Measurements from ENCODE around the gene ADAMTSL3. TPM values are rescaled to one million over a fixed set of nuclear protein-coding genes. Genes with fewer than 3 reads are reported as not detected.

ADAMTSL3 gene
- total and polyA plus RNA-seq, 3 experiments from 2014 or later = not detected

DNA sequence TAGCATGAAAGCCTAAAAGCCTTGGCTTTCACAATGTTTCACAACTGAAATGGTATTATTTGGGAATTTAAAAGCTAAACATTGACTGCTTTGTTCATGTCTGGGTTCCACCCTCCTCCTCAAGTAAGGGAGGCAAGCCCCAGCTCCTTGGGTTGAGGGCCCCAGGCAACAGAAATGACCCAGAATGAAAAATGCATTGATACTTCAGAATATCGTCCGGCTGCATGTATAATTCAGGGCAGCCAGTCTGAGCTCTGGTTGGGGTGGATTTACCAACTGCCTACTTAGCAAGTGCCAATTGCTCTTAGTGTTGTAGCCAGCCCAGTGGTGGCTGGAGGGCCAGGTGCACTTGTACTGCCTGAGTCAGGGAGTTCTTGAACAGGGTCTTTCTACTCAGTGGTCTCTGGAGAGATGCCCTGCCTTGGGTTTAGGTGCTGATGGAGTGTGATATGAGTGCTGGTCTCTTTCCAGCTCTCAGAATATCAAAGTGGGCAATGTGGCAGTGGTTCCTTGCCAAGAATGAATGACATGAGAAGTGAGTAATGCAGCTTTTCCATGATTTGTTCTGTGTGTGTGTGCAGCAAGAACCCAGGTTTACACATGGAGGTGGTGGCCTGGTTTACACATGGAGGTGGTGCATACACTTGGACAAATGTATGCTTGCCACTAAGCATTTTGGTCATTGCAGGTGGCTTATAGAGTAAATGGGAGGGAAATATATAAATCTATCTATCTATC is 40.9 kb upstream of the ADAMTSL3 start:
- Histone ChIP-seq H3K27ac (ENCODE audit: low read depth, low read length) (no peak overlapping the region), H3K36me3 (ENCODE audit: insufficient read depth, low read length) (no peaks in the 10 kb centered on the region), H3K4me3 (ENCODE audit: low read length) (no peak overlapping the region), H3K27me3 (ENCODE audit: insufficient read depth, low read length, poor library complexity, severe bottlenecking) (no peaks in the 10 kb centered on the region), H3K4me1 (ENCODE audit: insufficient read depth, low read length) (no peaks in the 10 kb centered on the region), H3K9me3 (ENCODE audit: low read length) (no peaks in the 10 kb centered on the region)
- Mint-ChIP-seq H3K27me3 (no peaks in the 10 kb centered on the region), H3K4me3 (no peak overlapping the region), H3K27ac (peak overlapping the region in 1 of 8 donors; percentile 19), H3K36me3 (no peaks in the 10 kb centered on the region), H3K4me1 (no peaks in the 10 kb centered on the region), H3K9me3 (peaks cover 0 to 8% (median 0%) of the 10 kb centered on the region in 5 donors)
- CTCF ChIA-PET = no interaction called here
- no peak for DNase-seq
- POLR2A ChIA-PET = no interaction called here

DNA sequence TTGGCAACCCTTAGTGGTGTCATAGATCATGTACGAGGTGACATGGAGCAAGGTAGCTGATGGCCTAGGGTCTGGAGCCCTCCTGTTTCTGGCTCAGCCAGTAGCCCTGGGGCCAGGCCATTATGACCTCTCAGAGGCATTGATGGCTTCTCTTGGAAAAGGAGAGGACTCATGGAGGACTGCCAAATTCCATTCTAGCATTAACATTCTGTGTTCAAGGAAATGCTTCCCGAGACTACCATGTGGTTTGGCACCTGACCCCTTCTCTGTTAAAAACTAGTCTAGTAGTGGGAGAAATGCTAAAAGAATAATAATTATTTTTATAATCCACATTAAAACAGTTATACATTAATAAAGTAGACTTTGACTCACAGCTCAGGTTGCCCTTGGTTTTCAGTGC is 40.2 kb upstream of the ADAMTSL3 start:
- no peaks in the 10 kb centered on the region for H3K27me3 ChIP-seq (ENCODE audit: insufficient read depth, low read length, poor library complexity, severe bottlenecking)
- Mint-ChIP-seq H3K27ac (no peak overlapping the region), H3K36me3 (no peaks in the 10 kb centered on the region), H3K4me3 (no peak overlapping the region), H3K27me3 (no peaks in the 10 kb centered on the region), H3K9me3 (peaks cover 0 to 7% (median 0%) of the 10 kb centered on the region in 5 donors), H3K4me1 (no peaks in the 10 kb centered on the region)
- no peaks in the 10 kb centered on the region for H3K9me3 ChIP-seq (ENCODE audit: low read length)
- no peak for DNase-seq
- H3K4me1 ChIP-seq (ENCODE audit: insufficient read depth, low read length) = no peaks in the 10 kb centered on the region
- no peak overlapping the region for H3K27ac ChIP-seq (ENCODE audit: low read depth, low read length)
- no peak overlapping the region for H3K4me3 ChIP-seq (ENCODE audit: low read length)
- H3K36me3 ChIP-seq (ENCODE audit: insufficient read depth, low read length) = no peaks in the 10 kb centered on the region
- CTCF ChIA-PET = no interaction called here
- POLR2A ChIA-PET = no interaction called here

DNA sequence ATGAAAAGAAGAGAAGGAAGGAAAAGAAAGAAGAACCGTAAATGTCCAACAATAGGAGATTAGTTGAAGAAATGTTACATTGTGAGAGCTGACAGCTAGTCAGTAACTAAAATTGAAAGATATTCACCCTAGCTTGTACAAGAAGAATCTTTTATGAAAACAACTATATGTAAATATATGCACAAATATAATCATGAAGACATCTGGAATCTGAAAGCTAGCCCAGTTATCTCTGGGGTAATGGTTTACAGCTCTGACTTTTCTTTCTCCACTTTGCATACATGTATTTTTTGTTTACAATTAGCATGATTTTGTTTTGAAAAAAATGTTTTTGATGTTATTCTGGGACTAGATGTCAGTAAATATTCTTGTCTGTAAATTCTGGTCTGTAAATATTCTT is 37.1 kb upstream of the ADAMTSL3 start:
- no peaks in the 10 kb centered on the region for H3K4me1 Mint-ChIP-seq
- no peak overlapping the region for H3K27ac Mint-ChIP-seq
- H3K4me3 ChIP-seq (ENCODE audit: low read length) = no peak overlapping the region
- H3K4me1 ChIP-seq (ENCODE audit: insufficient read depth, low read length) = no peaks in the 10 kb centered on the region
- peaks cover 0 to 6% (median 0%) of the 10 kb centered on the region in 5 donors for H3K9me3 Mint-ChIP-seq
- H3K27me3 Mint-ChIP-seq = no peaks in the 10 kb centered on the region
- no peaks in the 10 kb centered on the region for H3K9me3 ChIP-seq (ENCODE audit: low read length)
- no peak overlapping the region for H3K4me3 Mint-ChIP-seq
- ChIA-PET POLR2A (no interaction called here), CTCF (no interaction called here)
- no peaks in the 10 kb centered on the region for H3K36me3 Mint-ChIP-seq
- DNase-seq = no peak
- H3K27me3 ChIP-seq (ENCODE audit: insufficient read depth, low read length, poor library complexity, severe bottlenecking) = no peaks in the 10 kb centered on the region
- H3K27ac ChIP-seq (ENCODE audit: low read depth, low read length) = no peak overlapping the region
- no peaks in the 10 kb centered on the region for H3K36me3 ChIP-seq (ENCODE audit: insufficient read depth, low read length)

DNA sequence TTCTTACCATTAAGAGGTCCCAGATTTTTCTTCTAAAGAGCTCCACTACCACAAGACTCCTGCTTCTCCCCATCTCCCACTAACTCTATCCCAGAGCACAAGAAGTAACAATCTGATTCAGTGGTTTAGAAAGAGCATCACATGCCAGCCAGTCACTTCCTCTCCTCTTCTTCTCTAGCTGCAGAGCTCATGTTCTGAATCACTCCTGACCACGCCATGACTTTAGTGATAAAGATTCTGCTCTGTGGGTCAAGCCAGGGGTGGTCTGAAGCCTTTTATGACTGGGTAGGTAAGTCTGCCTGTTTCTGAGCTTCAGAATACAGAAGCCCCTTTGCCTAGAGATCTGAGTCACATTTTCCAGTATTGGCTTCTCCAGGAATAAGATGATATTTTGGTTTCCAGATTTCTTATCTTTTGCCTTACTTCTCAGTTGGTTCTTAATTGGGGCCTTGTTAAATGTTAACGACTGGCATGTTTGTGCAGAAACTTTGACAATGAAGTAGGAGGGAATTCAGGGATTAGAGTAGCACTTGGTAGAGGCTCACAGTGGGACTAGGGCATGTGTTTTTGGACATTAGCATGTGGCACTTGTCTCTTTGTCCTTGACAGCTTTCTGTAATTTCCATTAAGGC is 27.6 kb upstream of the ADAMTSL3 start:
- Mint-ChIP-seq H3K27ac (no peak overlapping the region), H3K36me3 (no peaks in the 10 kb centered on the region), H3K27me3 (peaks cover 4% of the 10 kb centered on the region in 2 donors), H3K4me1 (no peaks in the 10 kb centered on the region), H3K9me3 (peaks cover 0 to 2% (median 0%) of the 10 kb centered on the region in 5 donors), H3K4me3 (no peak overlapping the region)
- CTCF ChIA-PET = no interaction called here
- Histone ChIP-seq H3K4me3 (ENCODE audit: low read length) (no peak overlapping the region), H3K9me3 (ENCODE audit: low read length) (no peaks in the 10 kb centered on the region), H3K4me1 (ENCODE audit: insufficient read depth, low read length) (no peaks in the 10 kb centered on the region), H3K27me3 (ENCODE audit: insufficient read depth, low read length, poor library complexity, severe bottlenecking) (no peaks in the 10 kb centered on the region), H3K36me3 (ENCODE audit: insufficient read depth, low read length) (no peaks in the 10 kb centered on the region), H3K27ac (ENCODE audit: low read depth, low read length) (no peak overlapping the region)
- no peak for DNase-seq
- POLR2A ChIA-PET = no interaction called here

DNA sequence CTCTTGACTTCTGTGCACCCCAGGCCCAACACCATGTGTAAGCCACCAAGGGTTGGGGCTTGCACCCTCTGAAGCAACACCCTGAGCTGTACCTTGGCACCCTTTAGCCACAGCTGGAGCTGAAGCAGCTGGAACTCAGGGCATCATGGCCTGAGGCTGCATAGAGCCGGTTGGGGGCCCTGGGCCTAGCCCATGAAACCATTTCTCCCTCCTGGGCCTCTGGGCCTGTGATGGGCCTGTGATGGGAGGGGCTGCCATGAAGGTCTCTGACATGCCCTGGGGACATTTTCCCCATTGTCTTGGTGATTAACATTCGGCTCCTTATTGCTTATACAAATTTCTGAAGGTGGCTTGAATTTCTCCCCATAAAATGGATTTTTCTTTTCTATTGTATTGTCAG is 22.4 kb upstream of the ADAMTSL3 start:
- no peaks in the 10 kb centered on the region for H3K36me3 Mint-ChIP-seq
- Histone ChIP-seq H3K36me3 (ENCODE audit: insufficient read depth, low read length) (no peaks in the 10 kb centered on the region), H3K27me3 (ENCODE audit: insufficient read depth, low read length, poor library complexity, severe bottlenecking) (no peaks in the 10 kb centered on the region), H3K4me1 (ENCODE audit: insufficient read depth, low read length) (no peaks in the 10 kb centered on the region), H3K27ac (ENCODE audit: low read depth, low read length) (no peak overlapping the region), H3K4me3 (ENCODE audit: low read length) (no peak overlapping the region), H3K9me3 (ENCODE audit: low read length) (no peaks in the 10 kb centered on the region)
- POLR2A ChIA-PET = no interaction called here
- H3K27me3 Mint-ChIP-seq = peaks cover 0 to 3% of the 10 kb centered on the region in 2 donors
- CTCF ChIA-PET = no interaction called here
- H3K4me1 Mint-ChIP-seq = no peaks in the 10 kb centered on the region
- peaks cover 1 to 6% (median 3%) of the 10 kb centered on the region in 5 donors for H3K9me3 Mint-ChIP-seq
- no peak overlapping the region for H3K4me3 Mint-ChIP-seq
- no peak for DNase-seq
- H3K27ac Mint-ChIP-seq = no peak overlapping the region

DNA sequence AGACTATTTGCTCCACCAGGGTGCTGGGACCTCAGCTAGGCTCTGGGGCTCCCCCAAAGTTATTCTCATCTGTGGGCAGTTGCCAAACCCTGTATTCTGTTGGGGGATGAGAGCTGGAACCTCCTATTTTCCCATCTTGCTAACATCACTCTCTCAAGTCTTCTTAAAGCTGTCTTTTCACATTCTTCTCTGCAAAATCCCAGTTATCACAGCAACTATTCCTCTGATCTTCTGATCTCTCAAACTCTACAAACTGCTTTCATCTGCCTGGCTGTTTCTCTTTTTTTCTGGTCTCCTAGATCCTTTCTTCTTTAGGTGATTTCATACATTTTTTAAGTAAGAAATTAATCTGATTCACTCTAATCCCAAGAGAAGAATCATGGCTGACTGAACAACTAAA is 10.7 kb upstream of the ADAMTSL3 start:
- H3K36me3 Mint-ChIP-seq = no peaks in the 10 kb centered on the region
- no peaks in the 10 kb centered on the region for H3K4me1 Mint-ChIP-seq
- Histone ChIP-seq H3K9me3 (ENCODE audit: low read length) (no peaks in the 10 kb centered on the region), H3K27me3 (ENCODE audit: insufficient read depth, low read length, poor library complexity, severe bottlenecking) (no peaks in the 10 kb centered on the region), H3K4me1 (ENCODE audit: insufficient read depth, low read length) (no peaks in the 10 kb centered on the region), H3K36me3 (ENCODE audit: insufficient read depth, low read length) (no peaks in the 10 kb centered on the region), H3K4me3 (ENCODE audit: low read length) (no peak overlapping the region), H3K27ac (ENCODE audit: low read depth, low read length) (no peak overlapping the region)
- peaks cover 11 to 23% (median 14%) of the 10 kb centered on the region in 5 donors for H3K9me3 Mint-ChIP-seq
- no peak overlapping the region for H3K27ac Mint-ChIP-seq
- ChIA-PET POLR2A (no interaction called here), CTCF (no interaction called here)
- H3K4me3 Mint-ChIP-seq = no peak overlapping the region
- H3K27me3 Mint-ChIP-seq = peaks cover 0 to 2% of the 10 kb centered on the region in 2 donors
- no peak for DNase-seq

DNA sequence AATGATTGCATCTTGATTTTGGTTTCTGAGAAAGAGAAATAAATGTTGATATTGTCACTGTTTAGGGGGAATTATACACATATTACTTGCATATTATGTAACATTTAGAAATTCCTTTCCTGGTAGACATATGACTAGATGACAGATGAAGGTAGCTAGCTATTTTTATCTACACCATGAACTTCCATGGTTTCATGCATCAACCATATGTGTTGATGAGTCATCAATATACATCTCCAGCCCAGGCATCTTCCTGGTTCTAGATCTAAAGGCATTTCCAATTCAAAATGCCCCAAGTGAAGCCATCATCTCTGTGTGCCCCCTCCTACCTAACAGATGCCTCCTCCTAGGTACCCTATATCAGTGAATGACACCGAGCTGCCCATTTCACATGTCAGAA is 9.5 kb upstream of the ADAMTSL3 start:
- Mint-ChIP-seq H3K9me3 (peaks cover 10 to 20% (median 13%) of the 10 kb centered on the region in 5 donors), H3K4me1 (no peaks in the 10 kb centered on the region), H3K36me3 (no peaks in the 10 kb centered on the region), H3K4me3 (no peak overlapping the region), H3K27me3 (peaks cover 0 to 2% of the 10 kb centered on the region in 2 donors), H3K27ac (no peak overlapping the region)
- Histone ChIP-seq H3K36me3 (ENCODE audit: insufficient read depth, low read length) (no peaks in the 10 kb centered on the region), H3K4me3 (ENCODE audit: low read length) (no peak overlapping the region), H3K4me1 (ENCODE audit: insufficient read depth, low read length) (no peaks in the 10 kb centered on the region), H3K27me3 (ENCODE audit: insufficient read depth, low read length, poor library complexity, severe bottlenecking) (no peaks in the 10 kb centered on the region), H3K9me3 (ENCODE audit: low read length) (no peaks in the 10 kb centered on the region), H3K27ac (ENCODE audit: low read depth, low read length) (no peak overlapping the region)
- no peak for DNase-seq
- ChIA-PET CTCF (no interaction called here), POLR2A (no interaction called here)

DNA sequence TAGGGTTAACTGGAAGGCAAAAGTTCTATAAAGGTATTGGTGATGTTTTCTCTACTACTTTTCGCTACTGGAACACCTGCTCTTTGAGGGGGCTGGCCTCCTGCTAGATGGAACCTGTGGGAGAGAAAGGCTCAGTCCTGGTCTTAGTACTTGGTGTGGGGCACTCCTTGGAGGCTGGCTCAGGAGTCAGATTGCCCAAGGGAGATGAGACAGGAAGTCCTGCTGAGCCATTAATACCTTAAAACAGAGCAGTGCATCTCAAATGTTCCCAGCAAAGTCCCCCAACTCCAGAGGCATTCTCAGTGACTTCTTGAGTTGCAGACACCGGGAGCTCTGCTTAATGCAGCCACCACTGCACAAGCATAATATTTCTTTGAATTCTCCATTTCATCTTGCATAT is 3.1 kb upstream of the ADAMTSL3 start:
- H3K27me3 Mint-ChIP-seq = peaks cover 18 to 19% of the 10 kb centered on the region in 2 donors
- H3K9me3 Mint-ChIP-seq = peaks cover 0 to 10% (median 4%) of the 10 kb centered on the region in 5 donors
- CTCF ChIA-PET = no interaction called here
- Histone ChIP-seq H3K36me3 (ENCODE audit: insufficient read depth, low read length) (no peaks in the 10 kb centered on the region), H3K27me3 (ENCODE audit: insufficient read depth, low read length, poor library complexity, severe bottlenecking) (peaks cover 4% of the 10 kb centered on the region), H3K9me3 (ENCODE audit: low read length) (no peaks in the 10 kb centered on the region), H3K4me1 (ENCODE audit: insufficient read depth, low read length) (no peaks in the 10 kb centered on the region), H3K27ac (ENCODE audit: low read depth, low read length) (no peak overlapping the region), H3K4me3 (ENCODE audit: low read length) (no peak overlapping the region)
- H3K4me1 Mint-ChIP-seq = no peaks in the 10 kb centered on the region
- no peak overlapping the region for H3K4me3 Mint-ChIP-seq
- no peak overlapping the region for H3K27ac Mint-ChIP-seq
- DNase-seq = no peak
- POLR2A ChIA-PET = no interaction called here
- no peaks in the 10 kb centered on the region for H3K36me3 Mint-ChIP-seq
